GM12878 (cell line): Measurements from ENCODE around the gene UGGT2. TPM values are rescaled to one million over a fixed set of nuclear protein-coding genes. Genes with fewer than 3 reads are reported as not detected.

ENCODE experiments used
- CBX5 ChIP-seq: sonication (generic); IDR thresholded peaks from 2 replicates; pipeline ENCODE4 v1.6.1; 2016; ENCODE audit warnings: low read depth, moderate library complexity, mild to moderate bottlenecking, inconsistent platforms
- EED ChIP-seq: sonication (generic); IDR thresholded peaks from 2 replicates; pipeline ENCODE4 v1.6.1; 2016; ENCODE audit warnings: antibody characterized with exemption, low read depth
- EP300 ChIP-seq, 2 experiments: fragments of 150-350 bp in 1 of 2; IDR thresholded peaks; 2 replicates each; pipeline ENCODE4 v1.6.1; 2011 to 2012; ENCODE audit warnings: low read depth in 2 of 2, low read length in 2 of 2, borderline replicate concordance in 1 of 2, improper control_type of control experiment in 1 of 2, inconsistent platforms in 1 of 2; ENCODE audit not compliant: control insufficient read depth in 1 of 2
- MEF2B ChIP-seq: fragments of 450-650 bp; IDR thresholded peaks from 2 replicates; pipeline ENCODE4 v1.6.1; 2018; ENCODE audit warnings: mild to moderate bottlenecking, moderate library complexity; ENCODE audit not compliant: partially characterized antibody, poor library complexity, severe bottlenecking
- MYB ChIP-seq: fragments of 150-350 bp; IDR thresholded peaks from 2 replicates; pipeline ENCODE4 v1.6.1; 2014; ENCODE audit warnings: mild to moderate bottlenecking, low read depth, low read length, borderline replicate concordance
- NFXL1 ChIP-seq: fragments of 450-650 bp; IDR thresholded peaks from 2 replicates; pipeline ENCODE4 v1.6.1; 2017; ENCODE audit warnings: antibody characterized with exemption, mild to moderate bottlenecking, borderline replicate concordance
- NFYA ChIP-seq: IDR thresholded peaks from 2 replicates; pipeline ENCODE4 v1.6.1; 2011; ENCODE audit warnings: low read depth, mild to moderate bottlenecking, low read length, improper control_type of control experiment, borderline replicate concordance
- RELA ChIP-seq: fragments of 450-650 bp; IDR thresholded peaks from 2 replicates; pipeline ENCODE4 v1.8.0; 2014; ENCODE audit warnings: borderline replicate concordance; ENCODE audit not compliant: partially characterized antibody
- SP1 ChIP-seq: IDR thresholded peaks from one replicate; pipeline ENCODE4 v1.6.1; 2011; ENCODE audit warnings: low read depth, low read length
- ZBTB4 ChIP-seq: fragments of 450-650 bp; formaldehyde crosslinking; IDR thresholded peaks from 2 replicates; pipeline ENCODE4 v1.4.0; 2022; ENCODE audit warnings: mild to moderate bottlenecking, moderate library complexity
- ZNF274 ChIP-seq: IDR thresholded peaks from one replicate; pipeline ENCODE4 v1.8.0; 2011; ENCODE audit not compliant: insufficient read length, insufficient read depth
- polyA plus RNA-seq, 11 experiments: library from polyadenylated mRNA; depleted of rRNA in 4 of 11; unstranded in 6 of 11; stranded (reverse) in 5 of 11; fragments of >200 nt; fragmentation: Nextera tagmentation in 4 of 11; fragmentation: Illumina TruSeq in 1 of 11; extraction: Ambion mirVana in 4 of 11; extraction: Trizol in 1 of 11; gene quantifications; 1 replicate in 1 of 11; 2 replicates in 10 of 11; pipeline versions ENCODE4 v1.2.1 to v1.2.3, GENCODE V29; 2011 to 2016; ENCODE audit warnings: inconsistent platforms in 2 of 11, missing spikeins in 2 of 11, low read depth in 1 of 11
- total RNA-seq, 4 experiments: library from RNA; depleted of rRNA in 3 of 4; stranded (reverse); fragments of >200 nt in 3 of 4; fragmentation: Illumina TruSeq in 1 of 4; extraction: Trizol in 1 of 4; gene quantifications; 2 replicates each; pipeline versions ENCODE4 v1.2.1 to v1.2.3, GENCODE V29; 2013 to 2021

UGGT2 gene
- total and polyA plus RNA-seq, 10 of the 15 experiments (the other 5 are each of a cell fraction or from before 2014, with no cell fraction given), result 4.9 to 29.0 (median 17.3) TPM

GRCh38 chr13:96002322-96003131, 50.7 kb downstream of the UGGT2 start (continued):
- TF ChIP-seq NFYA, result no peak
- TF ChIP-seq EED, result no peak
- no peak for TF ChIP-seq SP1
- no peak for TF ChIP-seq EP300 (IDR thresholded peaks at IDR 0.05; ENCODE audit: borderline replicate concordance in 1 of 2, control insufficient read depth in 1 of 2, low read depth in 2 of 2, low read length in 2 of 2)
- TF ChIP-seq ZBTB4 (CRISPR knock-in tag), result no peak
- TF ChIP-seq MYB, result no peak
- TF ChIP-seq CBX5, result no peak
- TF ChIP-seq RELA, result no peak
- no peak for TF ChIP-seq NFXL1
- no peak for TF ChIP-seq ZNF274
- no peak for TF ChIP-seq MEF2B
